HG02885 (cell line): ENCODE results near the gene SLC16A1.
"Not testable (repeated sequence)": the region's sequence is repeated elsewhere in the genome, so short reads cannot be mapped to it uniquely, and the experiment has no call there.

Source experiments
- ATAC-seq: cut with Tn5 transposase; IDR thresholded peaks from one replicate; pipeline ENCODE4 v1.9.1; 2021; ENCODE audit warnings: mild to moderate bottlenecking; ENCODE audit not compliant: unreplicated experiment, poor library complexity

Gene SLC16A1

GRCh38 chr1:112889052-112889768, 66.8 kb downstream of the SLC16A1 start:
- no peak for ATAC-seq

DNA sequence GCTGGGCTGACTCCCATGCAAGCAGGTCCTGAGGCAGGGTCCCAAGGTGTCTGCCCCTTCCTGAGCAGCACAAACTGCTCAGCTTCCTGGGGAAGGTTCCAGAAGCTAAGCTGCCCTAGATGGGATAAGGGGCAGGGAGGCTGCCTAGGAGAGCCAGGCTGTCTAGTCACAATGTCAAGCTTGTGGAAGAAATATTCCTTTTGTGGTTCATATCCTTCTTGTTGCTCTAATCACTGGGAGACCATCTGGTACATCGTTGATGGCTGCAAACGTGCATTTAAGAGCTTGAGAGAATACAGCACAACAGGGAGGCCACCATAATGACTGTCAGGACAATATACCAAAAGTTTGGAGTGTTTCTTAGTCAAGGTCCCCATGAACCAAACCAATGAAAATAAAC, 67.4 kb downstream of the SLC16A1 start:
- ATAC-seq: no peak

DNA sequence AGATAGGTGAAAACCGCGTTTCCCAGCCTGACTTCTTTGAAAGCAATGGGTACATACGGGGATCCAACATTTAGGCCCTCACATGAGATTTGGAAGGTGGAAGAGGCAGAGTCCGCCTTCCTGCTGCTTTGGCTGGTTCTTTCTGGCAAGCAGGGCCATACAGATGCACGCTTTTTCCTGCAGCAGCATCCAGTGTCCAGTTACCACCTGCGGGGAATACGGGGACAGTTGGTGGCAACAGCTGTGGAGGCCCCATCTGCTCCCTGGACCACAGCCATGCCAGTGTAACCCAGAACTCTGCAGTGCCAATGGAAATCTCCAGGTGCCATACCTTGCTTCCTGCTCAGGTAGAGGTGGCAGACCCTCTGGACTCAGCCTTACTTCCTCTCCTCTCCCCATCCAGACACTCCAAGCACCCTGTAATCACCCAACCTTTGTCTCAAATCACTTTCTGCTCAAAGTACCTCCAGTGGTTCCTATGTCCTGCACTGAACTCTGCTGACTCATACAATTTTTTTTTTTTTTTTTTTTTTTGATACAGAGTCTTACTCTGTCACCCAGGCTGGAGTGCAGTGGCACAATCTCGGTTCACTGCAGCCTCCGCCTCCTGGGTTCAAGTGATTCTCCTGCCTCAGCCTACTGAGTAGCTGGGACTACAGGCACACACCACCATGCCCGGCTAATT, 68.3 kb downstream of the SLC16A1 start:
- no peak for ATAC-seq

DNA sequence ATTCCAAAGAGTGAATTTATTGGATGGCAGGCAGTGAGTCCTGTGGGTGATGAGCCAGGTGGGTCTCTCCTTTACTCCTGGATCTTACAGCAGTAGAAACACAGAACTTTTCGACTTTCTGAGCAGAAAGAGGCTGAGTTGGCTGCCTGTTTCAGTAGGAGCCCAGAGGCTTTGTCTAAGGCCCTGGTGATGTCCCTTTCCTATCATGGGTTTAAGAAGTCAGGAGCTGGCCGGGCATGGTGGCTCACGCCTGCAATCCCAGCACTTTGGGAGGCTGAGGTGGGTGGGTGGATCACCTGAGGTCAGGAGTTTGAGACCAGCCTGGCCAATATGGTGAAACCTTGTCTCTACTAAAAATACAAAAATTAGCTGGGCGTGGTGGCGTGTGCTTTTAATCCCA, 71.0 kb downstream of the SLC16A1 start:
- ATAC-seq: not testable (repeated sequence)

DNA sequence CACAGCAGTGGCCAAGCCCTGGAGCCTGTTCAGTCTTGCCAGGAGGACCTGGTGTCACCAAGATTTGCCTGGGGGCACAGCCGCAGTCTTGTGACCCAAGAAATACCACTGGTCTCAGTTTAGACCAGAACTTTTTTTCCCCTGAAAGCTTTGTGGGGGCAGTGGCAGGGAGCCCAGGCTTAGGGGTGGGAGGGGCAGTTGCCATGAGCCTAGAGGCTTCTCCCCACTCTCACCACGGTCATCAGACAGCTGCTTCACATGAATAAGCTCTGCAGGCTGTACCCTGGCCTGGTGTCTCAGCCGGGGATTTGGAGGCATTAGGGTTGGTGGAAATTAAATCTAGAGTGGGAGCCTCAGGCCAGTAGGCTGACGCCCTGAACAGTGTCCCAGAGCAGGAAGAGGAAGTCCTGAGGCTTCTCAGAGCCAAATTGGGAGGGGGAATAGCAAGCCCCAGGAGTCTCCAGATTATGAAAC, 73.7 kb downstream of the SLC16A1 start:
- ATAC-seq: no peak

DNA sequence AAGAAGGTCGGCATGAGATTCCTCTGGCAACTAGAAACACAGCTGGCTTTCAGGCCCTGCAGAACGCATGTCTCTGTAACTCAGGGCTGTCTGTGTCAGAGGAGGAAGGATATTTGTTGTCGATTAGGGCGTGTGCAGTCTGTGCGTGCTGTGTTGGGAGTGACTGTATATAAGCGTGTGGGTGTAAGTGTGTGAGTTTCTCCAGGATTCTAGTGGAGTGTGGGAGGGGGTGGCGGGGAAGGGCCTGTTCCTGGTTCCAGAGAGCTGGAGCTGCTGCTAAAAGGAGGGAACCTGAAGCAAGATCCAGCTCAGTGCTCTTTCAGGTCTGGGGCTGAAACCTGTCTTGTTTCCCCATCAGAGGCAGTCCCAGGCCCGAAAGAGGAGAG, 74.3 kb downstream of the SLC16A1 start:
- no peak for ATAC-seq

- ATAC-seq: no peak
These were observed 76.2 kb downstream of the SLC16A1 start for GRCh38 chr1:112879834-112880233.

DNA sequence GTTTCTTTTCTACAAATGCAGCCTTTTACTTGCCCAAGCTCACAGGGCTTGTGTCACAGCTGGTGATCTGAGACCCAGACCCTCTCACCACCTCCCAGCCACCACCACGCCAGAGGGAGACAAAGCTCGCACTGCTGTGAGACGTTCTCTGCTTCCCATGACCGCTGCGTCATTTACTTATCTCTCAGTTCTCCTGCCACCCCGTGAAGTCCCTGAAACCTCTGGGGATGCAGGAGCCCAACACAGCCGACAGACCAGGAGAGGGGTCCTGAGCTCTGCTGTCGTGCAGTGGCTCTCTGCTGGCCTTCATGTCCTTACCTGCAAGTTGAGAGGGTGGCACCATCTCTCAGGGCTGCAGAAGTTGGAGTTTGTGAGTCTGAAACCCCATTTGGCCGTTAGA, 77.7 kb downstream of the SLC16A1 start:
- no peak for ATAC-seq

GRCh38 chr1:112877750-112878149, 78.2 kb downstream of the SLC16A1 start:
- ATAC-seq: no peak

DNA sequence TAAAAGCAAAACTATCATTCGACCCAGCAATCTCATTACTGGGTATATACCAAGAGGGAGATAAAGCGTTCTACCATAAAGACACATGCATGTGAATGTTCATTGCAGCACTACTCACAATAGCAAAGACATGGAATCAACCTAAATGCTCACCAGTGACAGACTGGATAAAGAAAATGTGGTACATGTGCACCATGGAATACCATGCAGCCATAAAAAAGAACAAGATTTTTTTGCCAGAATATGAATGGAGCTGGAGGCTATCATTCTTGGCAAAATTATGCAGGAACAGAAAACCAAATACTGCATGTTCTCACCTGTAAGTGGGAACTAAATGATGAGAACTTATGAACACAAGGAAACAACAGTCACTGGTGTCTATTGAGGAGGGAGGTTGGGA, 79.7 kb downstream of the SLC16A1 start:
- no peak for ATAC-seq

- ATAC-seq: no peak
These were observed 83.4 kb downstream of the SLC16A1 start for GRCh38 chr1:112872551-112872962.

DNA sequence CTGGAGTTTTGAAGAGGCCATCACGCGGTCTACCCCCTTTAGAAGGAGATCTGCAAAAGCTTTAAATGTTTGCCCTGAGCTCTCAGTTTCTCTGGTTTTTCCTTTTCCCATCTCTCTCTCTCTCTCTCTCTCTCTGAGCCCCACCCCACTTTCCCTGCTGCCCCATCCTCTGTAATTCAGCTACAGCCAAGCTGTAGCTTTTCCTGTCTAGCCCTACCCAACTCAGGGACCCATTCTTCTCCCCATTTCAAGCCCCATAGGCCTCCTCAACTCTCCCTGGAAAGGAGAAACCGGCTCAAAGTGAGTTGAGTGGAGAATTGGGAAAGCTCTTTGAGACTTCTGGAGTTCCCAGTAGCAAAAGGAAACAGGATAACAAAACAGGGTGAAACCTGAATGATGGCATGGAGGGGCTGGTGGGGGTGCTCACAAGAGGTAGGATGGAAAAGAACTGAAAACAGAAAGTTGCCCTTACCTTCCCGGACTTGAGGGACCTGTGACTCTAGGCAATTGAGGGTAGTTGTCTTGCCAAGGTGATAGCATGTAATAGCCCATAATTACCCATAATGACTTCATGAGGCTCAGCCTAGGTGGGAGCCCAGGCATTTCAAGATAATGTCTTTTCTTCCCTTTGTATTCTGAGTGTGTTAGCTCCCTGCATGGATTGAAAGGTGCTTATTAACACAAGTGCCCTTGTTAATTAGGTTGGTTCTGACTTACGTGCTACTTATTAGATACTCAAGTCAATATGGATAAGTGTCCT, 84.9 kb downstream of the SLC16A1 start:
- ATAC-seq: no peak

- ATAC-seq: no peak
These were observed 86.1 kb downstream of the SLC16A1 start for GRCh38 chr1:112869895-112870294.

DNA sequence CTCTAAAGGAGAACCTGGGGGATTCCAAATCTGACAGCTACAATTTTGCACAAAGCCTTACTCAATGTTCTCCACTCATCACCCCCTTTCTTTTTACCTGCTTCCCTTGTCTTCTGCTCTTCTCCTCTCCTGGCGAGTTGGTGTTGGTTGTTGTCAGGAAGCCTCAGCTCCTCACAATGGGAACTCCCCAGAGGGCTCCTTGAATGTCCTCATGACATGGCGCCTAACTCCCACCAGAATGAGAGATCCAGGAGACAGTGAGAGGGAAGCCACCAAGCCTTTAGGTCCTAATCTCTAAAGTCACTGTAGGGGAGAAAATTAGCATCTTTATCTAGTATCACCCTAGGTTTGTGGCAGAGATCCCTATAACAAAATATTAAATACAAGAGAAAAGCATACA, 87.8 kb downstream of the SLC16A1 start:
- ATAC-seq: no peak

GRCh38 chr1:112866981-112867380, 89.0 kb downstream of the SLC16A1 start:
- ATAC-seq: no peak

DNA sequence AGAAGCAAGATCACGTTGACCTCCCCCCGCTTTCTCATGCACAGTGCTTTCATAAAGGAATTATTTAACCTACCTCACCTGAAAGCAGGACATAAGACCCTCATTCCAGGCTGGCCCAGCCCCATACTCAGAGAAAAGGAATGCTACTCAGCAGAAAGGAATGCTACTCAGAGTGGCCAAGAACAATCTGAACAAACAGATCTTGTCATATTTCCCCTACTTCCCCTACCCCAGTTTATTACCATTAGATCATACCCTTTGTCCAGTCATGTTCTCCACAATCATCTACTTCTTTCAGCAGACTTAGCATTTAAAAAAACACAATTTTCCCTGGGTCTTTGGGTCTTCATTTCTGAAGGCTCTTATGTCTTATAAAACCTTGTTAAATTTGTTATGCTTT, 89.8 kb downstream of the SLC16A1 start:
- ATAC-seq: no peak

- ATAC-seq: no peak
These were observed 93.1 kb downstream of the SLC16A1 start for GRCh38 chr1:112862753-112863426.
